Mucosa of descending colon (tissue), 3 donors: ENCODE results near the gene MT1G. TPM values are rescaled to one million over a fixed set of nuclear protein-coding genes. Genes with fewer than 3 reads are reported as not detected.

Experiments used
- ATAC-seq: fragments of 200-7000 bp; cut with Tn5 transposase; one replicate; pipeline ENCODE4 v1.9.1; 2020; ENCODE audit warnings: mild to moderate bottlenecking, moderate library complexity
- DNase-seq, 3 donors: peaks; one replicate each; pipeline ENCODE4 v3.0.0-alpha.2; 2020
- H3K36me3 ChIP-seq: fragments of 200-600 bp; one replicate; pipeline ENCODE4 v1.8.0; 2021; ENCODE audit warnings: low read depth, mild to moderate bottlenecking
- H3K4me1 ChIP-seq: fragments of 200-600 bp; one replicate; pipeline ENCODE4 v1.8.0; 2021; ENCODE audit warnings: low read depth, mild to moderate bottlenecking
- H3K4me3 ChIP-seq: fragments of 200-600 bp; one replicate; pipeline ENCODE4 v1.8.0; 2021; ENCODE audit warnings: mild to moderate bottlenecking
- H3K9me3 ChIP-seq: fragments of 200-600 bp; one replicate; pipeline ENCODE4 v1.8.0; 2021; ENCODE audit warnings: mild to moderate bottlenecking
- CTCF ChIP-seq: fragments of 200-600 bp; IDR thresholded peaks from one replicate; pipeline ENCODE4 v1.8.0; 2022; ENCODE audit warnings: antibody characterized with exemption, mild to moderate bottlenecking
- intact Hi-C, 2 donors: fragments of 100-400 bp; cut with DNase I in 1 of 2; cut with micrococcal nuclease in 1 of 2; formaldehyde crosslinking; loops; one replicate each; pipeline versions ENCODE4 v1.11.0 to v1.11.1; 2022; cut with DNase I, micrococcal nuclease
- total RNA-seq, 3 donors: library from RNA; stranded (reverse); fragmentation: NEBNext Ultra II Directional in 2 of 3; extraction: Animal tissue kit (Norgen Biotek cat#: 25700) in 2 of 3; gene quantifications; one replicate each; pipeline versions ENCODE4 v1.2.1 to v1.2.4, GENCODE V29; 2021 to 2023
- donor health status: DM: no; HTN: no; CAD: no; lungs with moderate emphysema.
- donor health status: DM: no; HTN: no; CAD: no.
- donor health status: DM: no; HTN: yes; CAD: no.

Gene MT1G
- total RNA-seq, 3 donors from 2014 or later, result 7.3 to 210 (median 83.8) TPM

DNA sequence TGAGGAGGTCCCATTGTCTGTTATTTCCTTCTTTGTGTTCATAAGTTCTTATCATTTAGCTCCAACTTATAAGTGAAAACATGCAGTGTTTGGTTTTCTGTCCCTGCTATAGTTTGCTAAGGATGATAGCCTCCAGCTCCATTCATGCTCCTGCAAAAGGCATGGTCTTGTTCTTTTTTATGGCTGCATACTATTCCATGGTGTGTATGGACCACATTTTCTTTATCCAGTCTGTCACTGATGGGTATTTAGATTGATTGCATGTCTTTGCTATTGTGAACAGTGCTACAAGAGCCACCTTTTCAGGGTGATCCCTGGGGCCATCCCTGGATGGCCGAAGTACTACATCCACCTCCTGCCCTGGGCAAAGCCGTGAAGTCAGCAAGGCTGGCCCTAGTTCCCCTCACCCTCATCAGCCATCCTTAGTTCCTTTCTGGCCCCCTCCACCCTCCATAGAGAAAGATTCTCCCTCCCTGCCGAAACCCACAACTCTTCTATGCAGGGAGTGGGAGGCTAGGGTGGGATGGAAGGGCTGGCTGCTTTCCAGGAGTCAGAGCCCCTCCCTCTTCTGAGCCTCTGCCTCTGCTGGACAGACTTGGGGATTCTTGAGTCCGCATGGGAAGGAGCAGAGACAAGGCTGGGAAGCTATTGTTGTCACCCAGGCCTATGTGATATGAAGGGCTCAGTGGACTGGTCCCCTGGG lies 22.7 kb upstream of the MT1G start:
- Histone ChIP-seq H3K9me3 (no peaks in the 10 kb centered on the region), H3K36me3 (no peaks in the 10 kb centered on the region), H3K4me1 (no peaks in the 10 kb centered on the region), H3K4me3 (no peak overlapping the region)
- DNase-seq (no peak), ATAC-seq (no peak)
- intact Hi-C loops, result no loop called here
- no peak for TF ChIP-seq CTCF

- intact Hi-C loops, result no loop called here
- no peaks in the 10 kb centered on the region for H3K4me1 ChIP-seq
- TF ChIP-seq CTCF, result no peak
- DNase-seq (no peak), ATAC-seq (no peak)
- H3K9me3 ChIP-seq, result no peaks in the 10 kb centered on the region
- H3K36me3 ChIP-seq, result no peaks in the 10 kb centered on the region
- no peak overlapping the region for H3K4me3 ChIP-seq
Observed at GRCh38 chr16:56689171-56689570, 21.3 kb upstream of the MT1G start.

DNA sequence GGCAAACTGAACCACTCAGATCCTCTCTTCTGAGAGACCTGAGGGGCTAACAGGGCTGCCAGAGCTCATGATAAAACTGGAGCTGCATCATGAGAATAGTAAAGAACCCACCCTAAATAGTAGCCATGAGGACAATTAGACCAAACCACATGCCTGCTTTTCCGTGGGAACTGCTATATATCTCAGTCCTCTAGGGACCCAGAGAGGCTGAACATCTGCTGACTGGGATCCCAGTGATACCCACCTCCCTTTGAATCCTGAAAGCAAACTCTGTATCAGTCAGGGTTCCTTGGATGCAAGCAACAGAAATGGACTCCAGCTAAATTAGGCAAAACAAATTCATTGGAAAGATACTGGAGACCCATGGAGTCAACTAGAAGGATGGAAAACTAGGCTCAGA lies 20.9 kb upstream of the MT1G start:
- intact Hi-C loops, result no loop called here
- no peak for ATAC-seq

GRCh38 chr16:56686758-56687157 lies 18.9 kb upstream of the MT1G start:
- ATAC-seq (no peak), DNase-seq (no peak)
- TF ChIP-seq CTCF, result no peak
- Histone ChIP-seq H3K36me3 (no peaks in the 10 kb centered on the region), H3K4me3 (no peak overlapping the region), H3K9me3 (no peaks in the 10 kb centered on the region), H3K4me1 (peaks cover 13% of the 10 kb centered on the region)
- intact Hi-C loops, result no loop called here

More for the DNA sequence above, 20.9 kb upstream of the MT1G start:
- DNase-seq, result no peak
- H3K9me3 ChIP-seq, result no peaks in the 10 kb centered on the region
- no peaks in the 10 kb centered on the region for H3K36me3 ChIP-seq
- TF ChIP-seq CTCF, result no peak
- H3K4me1 ChIP-seq, result peaks cover under 1% of the 10 kb centered on the region
- no peak overlapping the region for H3K4me3 ChIP-seq

- Histone ChIP-seq H3K4me3 (no peak overlapping the region), H3K4me1 (peaks cover 13% of the 10 kb centered on the region), H3K9me3 (no peaks in the 10 kb centered on the region), H3K36me3 (no peaks in the 10 kb centered on the region)
- DNase-seq (no peak), ATAC-seq (no peak)
- intact Hi-C loops, result no loop called here
- TF ChIP-seq CTCF, result no peak
Observed at GRCh38 chr16:56684926-56685590, 17.2 kb upstream of the MT1G start.
